ENCODE data around the gene UBASH3B.
A peak's percentile ranks its signal among the peaks of the same experiment; 100 is the strongest.

Gene UBASH3B

DNA sequence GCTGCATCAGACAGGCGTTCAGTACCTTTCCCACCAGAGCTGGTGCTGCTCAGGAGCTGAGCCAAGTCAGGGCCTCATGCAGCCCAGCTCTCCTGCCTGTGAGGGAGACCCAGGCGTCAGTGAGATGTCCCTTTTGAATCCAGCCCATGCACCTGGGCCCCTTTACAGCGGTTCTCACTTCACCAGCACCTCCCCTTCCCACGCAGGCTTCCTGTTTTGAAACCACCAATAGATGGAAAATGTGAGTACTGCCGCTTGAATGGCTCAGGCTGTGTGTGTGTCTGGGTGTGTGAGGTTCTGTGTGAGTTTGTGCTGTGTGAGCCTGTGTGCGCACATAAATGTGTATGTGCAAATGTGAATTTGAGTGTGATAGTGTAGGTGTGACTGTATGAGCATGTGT lies 88.4 kb downstream of the UBASH3B start:
- TF ChIP-seq, protein P1, sequence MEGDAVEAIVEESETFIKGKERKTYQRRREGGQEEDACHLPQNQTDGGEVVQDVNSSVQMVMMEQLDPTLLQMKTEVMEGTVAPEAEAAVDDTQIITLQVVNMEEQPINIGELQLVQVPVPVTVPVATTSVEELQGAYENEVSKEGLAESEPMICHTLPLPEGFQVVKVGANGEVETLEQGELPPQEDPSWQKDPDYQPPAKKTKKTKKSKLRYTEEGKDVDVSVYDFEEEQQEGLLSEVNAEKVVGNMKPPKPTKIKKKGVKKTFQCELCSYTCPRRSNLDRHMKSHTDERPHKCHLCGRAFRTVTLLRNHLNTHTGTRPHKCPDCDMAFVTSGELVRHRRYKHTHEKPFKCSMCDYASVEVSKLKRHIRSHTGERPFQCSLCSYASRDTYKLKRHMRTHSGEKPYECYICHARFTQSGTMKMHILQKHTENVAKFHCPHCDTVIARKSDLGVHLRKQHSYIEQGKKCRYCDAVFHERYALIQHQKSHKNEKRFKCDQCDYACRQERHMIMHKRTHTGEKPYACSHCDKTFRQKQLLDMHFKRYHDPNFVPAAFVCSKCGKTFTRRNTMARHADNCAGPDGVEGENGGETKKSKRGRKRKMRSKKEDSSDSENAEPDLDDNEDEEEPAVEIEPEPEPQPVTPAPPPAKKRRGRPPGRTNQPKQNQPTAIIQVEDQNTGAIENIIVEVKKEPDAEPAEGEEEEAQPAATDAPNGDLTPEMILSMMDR (IDR thresholded peaks at IDR 0.05; ENCODE audit: insufficient read depth, low read length, poor library complexity, severe bottlenecking), result no peak
- Histone ChIP-seq H3K36me3 (ENCODE audit: control insufficient read depth, insufficient read depth, low read length) (no peaks in the 10 kb centered on the region), H3K27me3 (replicated peaks; ENCODE audit: control insufficient read depth, insufficient read depth, low read length) (no peaks in the 10 kb centered on the region), H3K4me3 (replicated peaks; ENCODE audit: low read depth, low read length) (no peak overlapping the region)
- peak; percentile 64 for DNase-seq (ENCODE audit: extremely low read depth, insufficient read length)

DNA sequence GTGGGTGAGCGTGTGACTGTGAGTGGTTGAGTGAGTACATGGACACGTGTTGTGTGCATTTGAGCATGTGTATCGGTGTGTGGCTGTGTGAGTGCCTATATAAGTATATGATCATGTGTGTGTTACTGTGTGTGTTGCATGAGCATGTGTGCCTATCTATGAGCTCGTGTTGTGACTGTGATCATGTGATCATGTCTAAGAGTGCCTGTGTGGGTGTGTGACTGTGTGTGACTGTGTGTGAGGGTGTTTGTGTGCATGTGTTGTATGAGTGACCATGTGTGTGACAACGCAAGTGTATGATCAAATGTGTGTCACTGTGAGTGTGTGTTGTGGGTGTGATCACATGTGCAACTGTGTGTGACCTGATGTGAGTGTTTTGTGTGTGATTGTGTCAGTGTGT lies 88.8 kb downstream of the UBASH3B start:
- H3K4me3 ChIP-seq (replicated peaks; ENCODE audit: low read depth, low read length), result no peak overlapping the region
- H3K27me3 ChIP-seq (replicated peaks; ENCODE audit: control insufficient read depth, insufficient read depth, low read length), result no peaks in the 10 kb centered on the region
- TF ChIP-seq, protein P1 (IDR thresholded peaks at IDR 0.05; ENCODE audit: insufficient read depth, low read length, poor library complexity, severe bottlenecking), result no peak
- H3K36me3 ChIP-seq (ENCODE audit: control insufficient read depth, insufficient read depth, low read length), result no peaks in the 10 kb centered on the region
- no peak for DNase-seq (ENCODE audit: extremely low read depth, insufficient read length)

DNA sequence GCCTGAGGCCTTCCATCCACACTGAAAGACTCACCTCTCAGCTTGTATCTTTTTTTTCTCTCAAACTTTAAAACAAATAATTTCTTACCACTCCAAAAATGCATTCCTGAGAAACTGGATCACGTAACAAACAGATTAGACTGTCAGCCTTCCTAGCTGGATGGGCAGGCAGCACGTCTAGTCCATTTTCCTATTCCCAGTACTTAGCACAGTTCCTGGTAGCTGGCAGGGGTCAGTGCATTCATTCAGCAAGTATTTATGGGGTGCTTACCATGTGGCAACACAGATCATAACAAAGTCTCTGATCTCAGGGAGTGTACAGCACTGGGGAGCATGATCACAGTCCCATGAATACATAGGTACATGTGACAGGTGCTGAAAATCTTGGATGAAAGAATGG lies 89.6 kb downstream of the UBASH3B start:
- TF ChIP-seq, protein P1 (IDR thresholded peaks at IDR 0.05; ENCODE audit: insufficient read depth, low read length, poor library complexity, severe bottlenecking), result no peak
- no peaks in the 10 kb centered on the region for H3K36me3 ChIP-seq (ENCODE audit: control insufficient read depth, insufficient read depth, low read length)
- no peaks in the 10 kb centered on the region for H3K27me3 ChIP-seq (replicated peaks; ENCODE audit: control insufficient read depth, insufficient read depth, low read length)

DNA sequence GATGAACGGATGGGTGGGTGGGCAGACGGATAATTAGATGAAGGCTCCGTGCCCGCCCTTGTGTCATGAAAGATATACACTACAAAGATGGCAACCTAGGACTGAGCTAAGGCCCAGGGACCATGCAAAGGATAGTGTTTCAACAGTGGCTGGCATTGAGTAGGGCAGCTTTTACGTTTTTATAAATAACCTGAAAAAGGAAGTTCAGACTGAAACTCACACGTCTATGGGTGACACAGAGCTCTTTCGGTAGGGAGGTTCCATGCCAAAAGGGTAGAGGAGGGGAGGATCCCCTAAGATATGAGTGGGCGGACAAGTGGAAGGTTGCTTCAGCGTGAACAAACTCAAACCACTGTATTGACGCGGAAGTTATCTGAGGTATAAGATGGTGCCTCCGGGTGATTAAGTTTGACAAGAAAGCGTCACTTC lies 90.5 kb downstream of the UBASH3B start:
- Histone ChIP-seq H3K4me3 (replicated peaks; ENCODE audit: low read depth, low read length) (no peak overlapping the region), H3K27me3 (replicated peaks; ENCODE audit: control insufficient read depth, insufficient read depth, low read length) (no peaks in the 10 kb centered on the region), H3K36me3 (ENCODE audit: control insufficient read depth, insufficient read depth, low read length) (no peaks in the 10 kb centered on the region)
- peak; percentile 62 for DNase-seq (ENCODE audit: extremely low read depth, insufficient read length)
- TF ChIP-seq, protein P1 (IDR thresholded peaks at IDR 0.05; ENCODE audit: insufficient read depth, low read length, poor library complexity, severe bottlenecking), result no peak

More for the DNA sequence above, 89.6 kb downstream of the UBASH3B start:
- DNase-seq (ENCODE audit: extremely low read depth, insufficient read length), result no peak
- no peak overlapping the region for H3K4me3 ChIP-seq (replicated peaks; ENCODE audit: low read depth, low read length)

DNA sequence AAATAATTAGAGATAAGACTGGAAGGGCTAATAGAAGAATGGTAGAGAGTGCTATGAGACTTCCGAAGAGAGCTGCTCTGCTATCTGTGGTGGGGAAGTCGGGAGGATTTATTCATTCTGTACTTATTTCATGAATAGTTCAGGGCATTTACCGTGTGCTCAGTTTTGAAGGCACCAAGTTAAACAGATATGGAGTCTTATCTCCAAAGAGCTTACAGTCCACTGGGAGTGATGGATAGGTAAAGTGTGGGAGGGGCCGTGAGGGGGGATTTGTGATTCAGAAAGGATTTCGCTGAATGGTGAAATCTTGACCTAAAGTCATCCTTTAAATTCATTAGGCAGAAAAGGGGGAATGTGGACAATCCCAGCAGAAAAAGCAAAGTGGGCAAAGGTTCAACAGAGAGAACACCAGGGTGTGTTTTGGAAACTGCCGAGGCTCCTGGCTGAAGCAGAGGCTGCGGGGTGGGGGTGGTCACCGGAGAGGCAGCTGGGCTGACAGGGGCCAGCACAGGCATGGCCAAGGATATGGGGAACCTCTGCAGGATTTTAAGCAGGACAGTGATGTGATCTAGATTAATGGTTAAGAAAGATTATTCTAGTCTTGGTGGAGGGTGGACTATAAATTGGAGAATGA lies 91.2 kb downstream of the UBASH3B start:
- Histone ChIP-seq H3K36me3 (ENCODE audit: control insufficient read depth, insufficient read depth, low read length) (no peaks in the 10 kb centered on the region), H3K4me3 (replicated peaks; ENCODE audit: low read depth, low read length) (no peak overlapping the region), H3K27me3 (replicated peaks; ENCODE audit: control insufficient read depth, insufficient read depth, low read length) (no peaks in the 10 kb centered on the region)
- DNase-seq (ENCODE audit: extremely low read depth, insufficient read length), result no peak
- TF ChIP-seq, protein P1 (IDR thresholded peaks at IDR 0.05; ENCODE audit: insufficient read depth, low read length, poor library complexity, severe bottlenecking), result no peak

DNA sequence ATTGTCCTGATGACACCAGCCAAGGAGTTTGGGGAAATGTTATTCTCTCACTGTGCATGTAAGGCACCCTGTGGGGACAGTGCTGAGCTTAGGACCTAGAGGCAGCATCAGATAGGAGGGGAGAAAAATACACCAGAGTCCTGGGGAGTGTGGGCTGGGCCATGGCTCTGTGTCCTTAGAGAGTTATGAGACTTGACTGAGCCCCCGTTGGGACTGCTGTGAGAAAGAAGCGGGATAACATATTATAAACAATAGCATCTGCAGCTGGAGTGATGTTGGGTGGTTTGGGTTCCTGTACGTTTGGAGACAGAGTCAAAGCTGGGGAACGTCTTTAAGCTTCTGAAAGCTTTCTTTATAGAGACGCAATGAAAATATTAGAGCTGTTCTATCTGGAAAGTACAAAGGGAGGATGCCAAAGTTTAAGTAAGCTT lies 91.8 kb downstream of the UBASH3B start:
- Histone ChIP-seq H3K4me3 (replicated peaks; ENCODE audit: low read depth, low read length) (no peak overlapping the region), H3K36me3 (ENCODE audit: control insufficient read depth, insufficient read depth, low read length) (no peaks in the 10 kb centered on the region), H3K27me3 (replicated peaks; ENCODE audit: control insufficient read depth, insufficient read depth, low read length) (no peaks in the 10 kb centered on the region)
- TF ChIP-seq, protein P1 (IDR thresholded peaks at IDR 0.05; ENCODE audit: insufficient read depth, low read length, poor library complexity, severe bottlenecking), result no peak
- no peak for DNase-seq (ENCODE audit: extremely low read depth, insufficient read length)

Data from GM06990 (cell line).